Cardiac fibroblast (primary cell): ENCODE data around the gene NONO.
"Not testable (repeated sequence)": the region's sequence is repeated elsewhere in the genome, so short reads cannot be mapped to it uniquely, and the experiment has no call there.

Source experiments
- DNase-seq, 2 donors: peaks; one replicate each; pipeline versions ENCODE4 v3.0.0 to v3.0.0-alpha.2; 2010; ENCODE audit warnings: low read depth in 2 of 2
- H3K4me3 ChIP-seq, 2 donors: replicated peaks in 1 of 2; 1 replicate in 1 of 2; 2 replicates in 1 of 2; pipeline ENCODE4 v1.5.1; 2011; ENCODE audit warnings: low read depth in 2 of 2, low read length in 2 of 2, mild to moderate bottlenecking in 2 of 2, moderate library complexity in 1 of 2
- TF ChIP-seq, protein P1 (sequence below): IDR thresholded peaks from one replicate; pipeline ENCODE4 v1.5.1; 2011; ENCODE audit warnings: low read depth, mild to moderate bottlenecking, low read length, inconsistent platforms

The NONO gene

DNA sequence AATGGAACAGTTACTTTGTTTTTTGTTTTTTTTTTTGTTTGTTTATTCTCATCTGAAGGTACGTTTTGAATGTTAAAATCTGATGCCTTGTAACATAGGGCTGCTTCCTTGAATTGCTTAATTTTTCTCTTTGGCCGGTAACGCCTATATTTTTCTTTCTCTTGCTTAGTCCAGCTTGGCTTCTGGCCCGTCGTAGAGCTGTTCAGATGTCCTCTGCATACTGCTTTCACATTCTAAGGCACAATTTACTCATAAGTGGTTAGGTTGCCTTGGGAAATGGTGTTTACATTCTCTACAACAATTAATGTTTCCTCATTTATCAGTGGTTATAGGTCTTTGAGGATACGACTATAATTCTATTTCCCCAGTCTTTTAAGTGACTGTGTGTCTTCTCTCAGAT is 7.9 kb downstream of the NONO start:
- peak; percentile 32 to 36 for DNase-seq
- H3K4me3 ChIP-seq: no peak overlapping the region
- TF ChIP-seq, protein P1, sequence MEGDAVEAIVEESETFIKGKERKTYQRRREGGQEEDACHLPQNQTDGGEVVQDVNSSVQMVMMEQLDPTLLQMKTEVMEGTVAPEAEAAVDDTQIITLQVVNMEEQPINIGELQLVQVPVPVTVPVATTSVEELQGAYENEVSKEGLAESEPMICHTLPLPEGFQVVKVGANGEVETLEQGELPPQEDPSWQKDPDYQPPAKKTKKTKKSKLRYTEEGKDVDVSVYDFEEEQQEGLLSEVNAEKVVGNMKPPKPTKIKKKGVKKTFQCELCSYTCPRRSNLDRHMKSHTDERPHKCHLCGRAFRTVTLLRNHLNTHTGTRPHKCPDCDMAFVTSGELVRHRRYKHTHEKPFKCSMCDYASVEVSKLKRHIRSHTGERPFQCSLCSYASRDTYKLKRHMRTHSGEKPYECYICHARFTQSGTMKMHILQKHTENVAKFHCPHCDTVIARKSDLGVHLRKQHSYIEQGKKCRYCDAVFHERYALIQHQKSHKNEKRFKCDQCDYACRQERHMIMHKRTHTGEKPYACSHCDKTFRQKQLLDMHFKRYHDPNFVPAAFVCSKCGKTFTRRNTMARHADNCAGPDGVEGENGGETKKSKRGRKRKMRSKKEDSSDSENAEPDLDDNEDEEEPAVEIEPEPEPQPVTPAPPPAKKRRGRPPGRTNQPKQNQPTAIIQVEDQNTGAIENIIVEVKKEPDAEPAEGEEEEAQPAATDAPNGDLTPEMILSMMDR: no peak

DNA sequence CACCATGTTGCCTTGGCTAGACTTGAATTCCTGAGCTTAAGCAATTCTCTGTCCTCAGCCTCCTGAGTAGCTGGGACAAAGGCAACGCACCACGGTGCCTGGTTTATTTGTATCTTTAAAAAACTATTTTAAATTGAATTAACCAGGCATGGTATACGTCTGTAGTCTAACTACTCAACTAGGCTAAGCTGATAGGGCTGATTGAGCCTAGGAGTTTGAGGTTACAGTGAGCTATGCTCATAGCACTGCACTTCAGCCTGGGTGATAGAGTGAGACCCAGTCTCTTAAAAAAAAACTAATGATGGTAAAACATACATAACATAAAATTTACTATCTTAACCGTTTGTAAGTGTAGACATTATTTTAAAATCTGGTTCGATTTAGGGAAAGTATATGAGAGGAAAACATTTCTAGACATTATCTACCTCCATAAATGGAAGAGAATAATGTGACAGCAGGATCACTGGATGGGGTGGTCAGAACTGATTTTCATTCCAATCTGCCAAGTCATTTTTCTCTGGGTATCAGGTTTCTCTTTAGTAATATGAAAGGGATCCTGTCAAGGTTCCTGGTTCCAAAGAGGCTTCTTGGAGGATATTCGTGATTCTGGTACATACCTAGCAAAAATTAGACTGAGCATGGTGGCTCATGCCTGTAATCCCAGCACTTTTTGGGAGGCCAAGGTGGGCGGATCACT is 9.4 kb downstream of the NONO start:
- no peak overlapping the region for H3K4me3 ChIP-seq
- TF ChIP-seq, protein P1: no peak
- DNase-seq: peak in 1 of 2 donors; percentile 35

DNA sequence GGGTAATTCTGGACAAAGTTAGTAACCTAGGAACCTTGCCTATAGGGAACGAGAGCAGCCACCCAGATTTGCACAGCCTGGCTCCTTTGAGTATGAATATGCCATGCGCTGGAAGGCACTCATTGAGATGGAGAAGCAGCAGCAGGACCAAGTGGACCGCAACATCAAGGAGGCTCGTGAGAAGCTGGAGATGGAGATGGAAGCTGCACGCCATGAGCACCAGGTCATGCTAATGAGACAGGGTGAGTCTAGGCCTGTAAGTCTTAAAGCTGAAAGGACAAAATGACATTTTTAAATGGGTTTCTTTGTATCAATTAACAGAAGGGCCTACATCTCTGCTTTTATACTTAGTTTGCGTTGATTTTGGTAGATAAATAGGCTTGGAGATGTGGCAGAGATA is 13.4 kb downstream of the NONO start:
- no peak overlapping the region for H3K4me3 ChIP-seq
- DNase-seq: no peak
- TF ChIP-seq, protein P1: no peak

DNA sequence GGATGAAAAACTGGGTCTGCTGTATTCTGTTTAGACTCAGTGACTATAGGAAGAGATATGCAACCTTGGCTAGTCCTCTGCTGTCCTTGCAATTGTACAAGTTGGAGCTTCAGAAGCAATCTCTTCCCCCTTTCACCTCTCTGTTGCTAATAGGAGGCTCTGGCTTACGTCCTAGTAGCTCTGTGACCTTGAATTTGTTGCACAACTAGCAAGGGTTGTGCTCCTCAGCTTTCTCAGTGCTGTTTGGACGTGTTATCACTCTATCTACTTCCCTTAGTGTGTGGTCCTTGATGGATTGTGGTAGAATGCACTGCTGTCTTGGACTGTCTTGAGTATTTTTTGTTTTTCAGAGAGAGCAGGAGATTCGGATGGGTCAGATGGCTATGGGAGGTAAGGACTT is 14.7 kb downstream of the NONO start:
- H3K4me3 ChIP-seq: no peak overlapping the region
- DNase-seq: peak in 1 of 2 donors; percentile 54
- TF ChIP-seq, protein P1: no peak

DNA sequence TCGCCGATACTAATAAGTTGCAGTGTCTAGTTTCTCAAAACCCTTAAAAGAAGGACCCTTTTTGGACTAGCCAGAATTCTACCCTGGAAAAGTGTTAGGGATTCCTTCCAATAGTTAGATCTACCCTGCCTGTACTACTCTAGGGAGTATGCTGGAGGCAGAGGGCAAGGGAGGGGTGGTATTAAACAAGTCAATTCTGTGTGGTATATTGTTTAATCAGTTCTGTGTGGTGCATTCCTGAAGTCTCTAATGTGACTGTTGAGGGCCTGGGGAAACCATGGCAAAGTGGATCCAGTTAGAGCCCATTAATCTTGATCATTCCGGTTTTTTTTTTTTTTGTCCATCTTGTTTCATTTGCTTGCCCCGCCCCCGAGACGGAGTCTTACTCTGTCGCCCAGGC is 16.6 kb downstream of the NONO start:
- not testable (repeated sequence) for DNase-seq, H3K4me3 ChIP-seq

DNA sequence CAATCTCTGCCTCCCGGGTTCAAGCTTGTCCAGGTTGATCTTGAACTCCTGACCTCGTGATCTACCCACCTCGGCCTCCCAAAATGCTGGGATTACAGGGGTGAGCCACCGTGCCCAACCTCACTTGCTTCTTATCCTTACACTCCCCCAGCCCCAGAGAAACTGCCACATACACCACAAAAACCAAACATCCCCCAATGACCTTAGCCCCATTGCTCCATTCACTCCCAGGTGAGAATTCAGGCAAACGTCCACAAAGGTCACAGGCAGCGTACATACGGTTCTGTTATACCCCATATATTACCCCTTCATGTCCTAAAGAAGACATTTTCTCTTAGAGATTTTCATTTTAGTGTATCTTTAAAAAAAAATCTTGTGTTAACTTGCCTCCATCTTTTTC is 17.1 kb downstream of the NONO start:
- DNase-seq, H3K4me3 ChIP-seq: not testable (repeated sequence)

DNA sequence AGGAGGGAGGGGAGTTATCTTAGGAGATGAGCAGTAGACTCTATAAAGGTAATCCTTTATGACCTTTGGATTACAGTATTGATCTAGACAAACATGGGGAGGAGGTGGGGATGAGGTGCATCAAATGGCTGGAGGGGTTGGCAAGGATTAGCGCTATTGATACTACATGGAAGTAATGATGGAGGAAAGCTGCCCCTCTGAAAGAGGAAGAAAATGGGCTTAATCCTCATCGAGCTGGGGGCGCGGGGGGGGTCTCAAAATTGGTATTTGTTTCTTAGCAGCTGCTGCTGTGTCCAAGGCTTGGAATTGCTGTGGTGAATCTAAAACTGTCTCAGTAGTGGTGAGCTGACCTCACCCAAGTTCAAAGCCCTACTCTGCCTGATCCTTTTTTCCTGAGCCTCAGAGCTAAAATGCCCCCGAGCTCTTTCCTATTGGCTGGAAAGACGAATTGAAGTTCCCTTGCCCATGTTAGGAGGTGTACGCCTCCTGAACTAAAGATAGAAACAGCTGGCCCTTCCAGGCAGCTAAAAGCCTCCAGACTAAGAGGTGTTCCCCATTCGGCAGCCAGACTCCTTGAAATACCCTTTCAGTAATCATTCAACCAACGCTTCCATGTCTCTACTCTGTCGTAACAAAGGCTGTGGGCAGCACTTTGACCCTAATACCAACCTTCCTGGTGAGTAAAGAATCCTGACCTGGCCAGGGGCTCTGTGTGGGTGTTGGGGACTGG is 17.9 kb downstream of the NONO start, which contains the start of gene ITGB1BP2:
TSS of gene ITGB1BP2 (plus strand) at position 556 of the 730 bp plus-strand sequence. CDS start at position 613, 57 bp downstream.
- TF ChIP-seq, protein P1: no peak
- no peak within 1 kb of the TSS for H3K4me3 ChIP-seq
- DNase-seq: peak; percentile 40 to 61
